MM.1S (cell line): Measurements from ENCODE around the gene TGIF1.

Source experiments
- DNase-seq: peaks from one replicate; pipeline ENCODE4 v3.0.0-alpha.2; 2015
- H2AFZ ChIP-seq: fragments of 300-600 bp; sonication (generic); 2 replicates; pipeline ENCODE4 v1.6.0; 2016; ENCODE audit warnings: antibody characterized with exemption, low read length
- H3F3A ChIP-seq: fragments of 300-600 bp; sonication (generic); 2 replicates; pipeline ENCODE4 v1.6.1; 2016; ENCODE audit warnings: mild to moderate bottlenecking, antibody characterized with exemption, low read length, moderate library complexity, mixed read lengths; ENCODE audit not compliant: insufficient read depth
- H3K27ac ChIP-seq: fragments of 300-600 bp; sonication (generic); 2 replicates; pipeline ENCODE4 v1.5.1; 2016; ENCODE audit warnings: mild to moderate bottlenecking, low read length
- H3K27me3 ChIP-seq: fragments of 300-600 bp; sonication (generic); replicated peaks from 2 replicates; pipeline ENCODE4 v1.6.0; 2016; ENCODE audit warnings: low read length; ENCODE audit not compliant: insufficient read depth
- H3K36me3 ChIP-seq: fragments of 300-600 bp; sonication (generic); replicated peaks from 2 replicates; pipeline ENCODE4 v1.6.1; 2016; ENCODE audit warnings: mild to moderate bottlenecking, low read length, mixed read lengths; ENCODE audit not compliant: insufficient read depth
- H3K4me1 ChIP-seq: fragments of 300-600 bp; sonication (generic); 2 replicates; pipeline ENCODE4 v1.6.1; 2016; ENCODE audit warnings: low read length, mixed read lengths
- H3K4me2 ChIP-seq: fragments of 300-600 bp; sonication (generic); 2 replicates; pipeline ENCODE4 v1.6.0; 2016; ENCODE audit warnings: low read depth, low read length
- H3K4me3 ChIP-seq: fragments of 300-600 bp; sonication (generic); 2 replicates; pipeline ENCODE4 v1.5.1; 2016; ENCODE audit warnings: low read length, mixed read lengths
- H3K79me2 ChIP-seq: fragments of 300-600 bp; sonication (generic); 2 replicates; pipeline ENCODE4 v1.6.1; 2016; ENCODE audit warnings: mixed run types, low read length, mixed read lengths
- H3K9ac ChIP-seq: fragments of 300-600 bp; sonication (generic); 2 replicates; pipeline ENCODE4 v1.6.1; 2016; ENCODE audit warnings: low read length, mixed read lengths
- H3K9me2 ChIP-seq: fragments of 300-600 bp; sonication (generic); replicated peaks from 2 replicates; pipeline ENCODE4 v1.6.1; 2016; ENCODE audit warnings: mild to moderate bottlenecking, low read length, mixed read lengths; ENCODE audit not compliant: insufficient read depth
- H3K9me3 ChIP-seq: fragments of 300-600 bp; sonication (generic); replicated peaks from 2 replicates; pipeline ENCODE4 v1.6.1; 2016; ENCODE audit warnings: mild to moderate bottlenecking, low read length, mixed read lengths; ENCODE audit not compliant: insufficient read depth
- H4K20me1 ChIP-seq: fragments of 300-600 bp; sonication (generic); 2 replicates; pipeline ENCODE4 v1.6.1; 2016; ENCODE audit warnings: mild to moderate bottlenecking, low read length, moderate library complexity, mixed read lengths; ENCODE audit not compliant: insufficient read depth
- EZH2 ChIP-seq: fragments of 300-600 bp; sonication (generic); optimal IDR thresholded peaks from 2 replicates; pipeline ENCODE3; 2017; ENCODE audit warnings: low read depth, mild to moderate bottlenecking, antibody characterized with exemption, low read length, mixed read lengths
- EZH2phosphoT487 ChIP-seq: fragments of 300-600 bp; sonication (generic); IDR thresholded peaks from 2 replicates; pipeline ENCODE4 v1.6.1; 2018; ENCODE audit warnings: antibody characterized with exemption, low read length
- TF ChIP-seq, protein P1 (sequence below): fragments of 300-600 bp; sonication (generic); IDR thresholded peaks from 2 replicates; pipeline ENCODE4 v1.5.1; 2016; ENCODE audit warnings: antibody characterized with exemption, low read length, mixed read lengths

The TGIF1 gene

GRCh38 chr18:3498698-3499471 is 48.9 kb downstream of the TGIF1 start:
- H2AFZ ChIP-seq: no peak overlapping the region
- H3K9me2 ChIP-seq: no peaks in the 10 kb centered on the region
- H3K9ac ChIP-seq: no peak overlapping the region
- no peak overlapping the region for H3K27ac ChIP-seq
- TF ChIP-seq EZH2: no peak
- H4K20me1 ChIP-seq: no peaks in the 10 kb centered on the region
- H3K27me3 ChIP-seq: no peaks in the 10 kb centered on the region
- H3K9me3 ChIP-seq: no peaks in the 10 kb centered on the region
- H3K4me1 ChIP-seq: no peaks in the 10 kb centered on the region
- no peak for DNase-seq
- H3F3A ChIP-seq: no peaks in the 10 kb centered on the region
- no peak overlapping the region for H3K4me2 ChIP-seq
- H3K79me2 ChIP-seq: no peaks in the 10 kb centered on the region
- no peaks in the 10 kb centered on the region for H3K36me3 ChIP-seq
- no peak overlapping the region for H3K4me3 ChIP-seq

DNA sequence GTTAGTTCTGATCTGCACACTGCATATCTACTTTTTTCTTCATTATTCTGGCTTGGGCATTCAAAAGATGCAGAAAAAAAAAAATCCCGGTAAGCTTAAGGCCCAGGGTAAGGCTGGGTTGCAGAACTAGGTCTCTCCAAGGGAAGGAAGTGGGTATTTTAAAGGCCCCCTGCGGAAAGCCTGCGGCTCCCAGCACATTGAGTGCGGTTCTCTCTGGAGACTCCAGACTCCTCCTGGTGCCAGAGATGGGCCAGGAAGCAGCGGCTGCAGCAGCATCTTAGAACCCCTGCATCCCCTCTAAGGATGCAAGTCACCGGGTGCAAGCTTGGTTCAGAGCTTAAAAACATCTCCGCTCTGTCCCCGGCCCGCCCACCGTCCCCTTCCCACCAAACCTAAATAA is 49.5 kb downstream of the TGIF1 start:
- Histone ChIP-seq H3K27me3 (no peaks in the 10 kb centered on the region), H3K4me3 (no peak overlapping the region), H3K79me2 (no peaks in the 10 kb centered on the region), H3K36me3 (no peaks in the 10 kb centered on the region), H3K9ac (no peak overlapping the region), H3K4me1 (no peaks in the 10 kb centered on the region), H3K9me2 (no peaks in the 10 kb centered on the region), H3K9me3 (no peaks in the 10 kb centered on the region), H3K4me2 (no peak overlapping the region), H3K27ac (no peak overlapping the region), H3F3A (no peaks in the 10 kb centered on the region), H4K20me1 (no peaks in the 10 kb centered on the region), H2AFZ (no peak overlapping the region)
- no peak for DNase-seq
- TF ChIP-seq EZH2phosphoT487 (no peak), EZH2 (no peak)
- TF ChIP-seq, protein P1, sequence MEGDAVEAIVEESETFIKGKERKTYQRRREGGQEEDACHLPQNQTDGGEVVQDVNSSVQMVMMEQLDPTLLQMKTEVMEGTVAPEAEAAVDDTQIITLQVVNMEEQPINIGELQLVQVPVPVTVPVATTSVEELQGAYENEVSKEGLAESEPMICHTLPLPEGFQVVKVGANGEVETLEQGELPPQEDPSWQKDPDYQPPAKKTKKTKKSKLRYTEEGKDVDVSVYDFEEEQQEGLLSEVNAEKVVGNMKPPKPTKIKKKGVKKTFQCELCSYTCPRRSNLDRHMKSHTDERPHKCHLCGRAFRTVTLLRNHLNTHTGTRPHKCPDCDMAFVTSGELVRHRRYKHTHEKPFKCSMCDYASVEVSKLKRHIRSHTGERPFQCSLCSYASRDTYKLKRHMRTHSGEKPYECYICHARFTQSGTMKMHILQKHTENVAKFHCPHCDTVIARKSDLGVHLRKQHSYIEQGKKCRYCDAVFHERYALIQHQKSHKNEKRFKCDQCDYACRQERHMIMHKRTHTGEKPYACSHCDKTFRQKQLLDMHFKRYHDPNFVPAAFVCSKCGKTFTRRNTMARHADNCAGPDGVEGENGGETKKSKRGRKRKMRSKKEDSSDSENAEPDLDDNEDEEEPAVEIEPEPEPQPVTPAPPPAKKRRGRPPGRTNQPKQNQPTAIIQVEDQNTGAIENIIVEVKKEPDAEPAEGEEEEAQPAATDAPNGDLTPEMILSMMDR: no peak

DNA sequence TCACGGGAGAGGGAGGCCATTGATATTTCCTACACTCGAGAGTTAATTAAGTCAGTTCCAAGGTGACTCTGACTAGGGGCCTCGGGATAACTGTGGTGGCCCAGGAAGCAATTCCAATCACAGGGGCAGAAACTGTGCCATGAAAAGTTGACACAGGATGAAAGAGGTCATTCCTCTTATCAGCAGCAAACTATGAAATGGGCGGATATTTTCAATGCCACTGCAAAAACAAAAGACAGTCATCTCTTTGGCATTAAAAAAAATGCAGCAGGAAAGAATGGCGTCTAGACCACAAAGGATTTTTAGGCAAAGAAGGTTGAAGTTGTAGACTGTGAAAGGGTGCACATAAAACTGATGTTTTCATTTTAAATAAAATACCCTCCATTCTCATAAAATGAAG is 50.0 kb downstream of the TGIF1 start:
- Histone ChIP-seq H3K4me1 (no peaks in the 10 kb centered on the region), H3K9me2 (no peaks in the 10 kb centered on the region), H2AFZ (no peak overlapping the region), H3K36me3 (no peaks in the 10 kb centered on the region), H3K27ac (no peak overlapping the region), H4K20me1 (no peaks in the 10 kb centered on the region), H3K9me3 (no peaks in the 10 kb centered on the region), H3K4me3 (no peak overlapping the region), H3K27me3 (no peaks in the 10 kb centered on the region), H3K9ac (no peak overlapping the region), H3F3A (no peaks in the 10 kb centered on the region), H3K4me2 (no peak overlapping the region), H3K79me2 (no peaks in the 10 kb centered on the region)
- TF ChIP-seq EZH2 (no peak), EZH2phosphoT487 (no peak)
- TF ChIP-seq, protein P1: no peak
- DNase-seq: no peak

DNA sequence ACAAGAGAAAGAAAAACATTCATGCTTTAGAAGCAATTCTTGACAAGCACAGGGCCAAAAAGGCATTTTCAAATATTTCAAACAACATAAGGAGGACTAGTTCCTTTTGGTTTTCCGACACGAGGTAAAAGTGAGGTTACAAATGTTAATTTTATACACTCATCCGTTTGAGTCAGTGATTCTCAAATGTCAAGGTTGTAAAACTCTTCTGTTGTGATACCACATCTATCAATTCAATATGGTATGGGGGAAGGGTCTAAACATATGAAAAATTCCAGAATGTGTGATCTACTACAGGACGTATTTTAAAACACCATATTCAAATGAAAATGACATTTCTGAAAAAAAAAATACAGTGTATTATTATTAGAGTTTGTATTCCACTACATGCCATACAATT is 52.7 kb downstream of the TGIF1 start:
- Histone ChIP-seq H3K27me3 (no peaks in the 10 kb centered on the region), H3K27ac (no peak overlapping the region), H4K20me1 (no peaks in the 10 kb centered on the region), H3K79me2 (no peaks in the 10 kb centered on the region), H3K4me1 (no peaks in the 10 kb centered on the region), H3K9me2 (no peaks in the 10 kb centered on the region), H3F3A (no peaks in the 10 kb centered on the region), H3K36me3 (no peaks in the 10 kb centered on the region), H2AFZ (no peak overlapping the region), H3K4me3 (no peak overlapping the region), H3K9ac (no peak overlapping the region), H3K4me2 (no peak overlapping the region), H3K9me3 (no peaks in the 10 kb centered on the region)
- no peak for TF ChIP-seq EZH2
- TF ChIP-seq, protein P1: no peak
- DNase-seq: no peak
